NCI-H2227 treated with DMSO at 0.1 percent for 48 hours (cell line): Measurements from ENCODE around the gene RAVER1.
"Not testable (repeated sequence)": the region's sequence is repeated elsewhere in the genome, so short reads cannot be mapped to it uniquely, and the experiment has no call there.

Experiments used
- DNase-seq: peaks from one replicate; lab custom pipeline; 2025; lab: John Stamatoyannopoulos, UW

Gene RAVER1

DNA sequence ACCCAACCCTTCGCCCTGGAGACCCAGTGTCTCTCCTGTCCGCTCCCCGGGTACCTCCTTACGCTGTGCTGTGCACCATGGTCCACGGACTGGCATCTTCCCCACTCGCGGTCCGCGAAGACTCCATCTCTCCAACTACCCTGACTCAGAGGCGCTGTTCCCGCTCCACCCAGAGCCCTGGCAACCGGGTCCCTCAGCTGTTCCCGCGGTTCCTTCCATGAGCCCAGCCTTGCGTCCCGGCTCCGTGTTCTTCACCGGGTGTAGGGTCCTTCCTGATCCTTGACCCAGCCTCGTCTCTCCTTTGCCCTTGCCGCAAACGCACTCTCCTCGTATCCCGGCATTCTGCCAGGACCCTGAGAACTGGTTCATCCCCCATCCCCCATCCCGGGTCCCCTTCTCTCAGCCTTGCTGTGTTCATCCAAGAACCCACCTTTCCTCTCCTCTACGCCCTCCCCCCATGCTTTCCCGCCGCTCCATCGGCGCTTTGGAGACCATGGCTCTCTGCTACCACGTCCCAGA is 42.9 kb downstream of the RAVER1 start:
- no peak for DNase-seq

DNA sequence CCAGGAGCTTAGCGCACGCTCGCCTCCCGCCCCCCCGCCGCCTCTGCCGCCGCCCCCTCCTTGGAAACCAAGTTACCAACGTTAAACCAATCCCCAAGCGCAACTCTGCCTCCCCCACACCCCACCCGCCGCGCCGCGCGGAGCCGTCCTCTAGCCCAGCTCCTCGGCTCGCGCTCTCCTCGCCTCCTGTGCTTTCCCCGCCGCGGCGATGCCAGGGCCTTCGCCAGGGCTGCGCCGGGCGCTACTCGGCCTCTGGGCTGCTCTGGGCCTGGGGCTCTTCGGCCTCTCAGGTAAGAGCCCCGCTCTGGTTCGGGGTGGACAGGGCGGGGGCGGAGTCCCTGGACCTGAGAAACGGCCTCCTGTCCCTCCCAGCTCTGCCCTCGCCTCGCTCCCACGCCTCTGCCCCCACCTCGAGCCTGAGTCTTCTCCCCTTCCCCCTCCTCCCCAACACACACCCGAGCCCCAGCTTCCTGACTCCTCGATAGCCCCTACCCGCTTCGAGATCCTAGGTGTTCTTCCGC is 43.4 kb downstream of the RAVER1 start, which contains the start of gene ICAM5:
Gene ICAM5 (plus strand): TSS at position 117 of the 521 bp plus-strand sequence. CDS start 92 bp downstream, at position 209.
- no peak for DNase-seq

DNA sequence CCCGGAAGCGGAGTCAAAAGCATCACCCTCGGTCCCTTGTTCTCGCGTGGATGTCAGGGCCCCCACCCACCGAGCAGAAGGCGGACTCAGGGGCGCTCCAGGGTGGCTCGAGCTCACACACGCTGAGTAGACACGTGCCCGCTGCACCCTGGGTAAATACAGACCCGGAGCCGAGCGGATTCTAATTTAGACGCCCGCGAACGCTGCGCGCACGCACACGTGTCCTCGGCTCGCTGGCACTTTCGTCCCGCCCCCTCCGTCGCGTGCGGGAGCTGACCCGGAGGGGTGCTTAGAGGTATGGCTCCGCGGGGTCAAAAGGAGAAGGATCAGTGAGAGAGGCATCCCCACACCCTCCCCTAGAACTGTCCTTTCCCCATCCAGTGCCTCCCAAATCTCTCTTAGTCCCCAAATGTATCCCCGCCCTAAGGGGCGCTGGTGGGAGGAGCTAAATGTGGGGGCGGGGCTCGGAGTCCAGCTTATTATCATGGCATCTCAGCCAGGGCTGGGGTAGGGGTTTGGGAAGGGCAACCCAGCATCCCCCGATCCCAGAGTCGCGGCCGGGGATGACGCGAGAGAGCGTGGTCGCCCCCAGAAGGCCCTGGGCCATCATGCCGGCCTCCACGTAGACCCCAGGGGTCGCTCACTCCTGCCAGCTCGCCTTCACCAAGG is 44.0 kb downstream of the RAVER1 start:
- peak; percentile 70 for DNase-seq

DNA sequence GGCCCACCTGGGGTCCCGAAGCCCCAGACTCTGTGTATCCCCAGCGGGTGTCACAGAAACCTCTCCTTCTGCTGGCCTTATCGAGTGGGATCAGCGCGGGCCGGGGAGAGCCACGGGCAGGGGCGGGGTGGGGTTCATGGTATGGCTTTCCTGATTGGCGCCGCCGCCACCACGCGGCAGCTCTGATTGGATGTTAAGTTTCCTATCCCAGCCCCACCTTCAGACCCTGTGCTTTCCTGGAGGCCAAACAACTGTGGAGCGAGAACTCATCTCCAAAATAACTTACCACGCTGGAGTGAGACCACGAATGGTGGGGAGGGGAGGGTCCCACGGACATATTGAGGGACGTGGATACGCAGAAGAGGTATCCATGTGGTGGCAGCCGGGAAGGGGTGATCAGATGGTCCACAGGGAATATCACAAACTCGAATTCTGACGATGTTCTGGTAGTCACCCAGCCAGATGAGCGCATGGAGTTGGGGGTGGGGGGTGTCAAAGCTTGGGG is 44.6 kb downstream of the RAVER1 start:
- DNase-seq, result peak; percentile 7

DNA sequence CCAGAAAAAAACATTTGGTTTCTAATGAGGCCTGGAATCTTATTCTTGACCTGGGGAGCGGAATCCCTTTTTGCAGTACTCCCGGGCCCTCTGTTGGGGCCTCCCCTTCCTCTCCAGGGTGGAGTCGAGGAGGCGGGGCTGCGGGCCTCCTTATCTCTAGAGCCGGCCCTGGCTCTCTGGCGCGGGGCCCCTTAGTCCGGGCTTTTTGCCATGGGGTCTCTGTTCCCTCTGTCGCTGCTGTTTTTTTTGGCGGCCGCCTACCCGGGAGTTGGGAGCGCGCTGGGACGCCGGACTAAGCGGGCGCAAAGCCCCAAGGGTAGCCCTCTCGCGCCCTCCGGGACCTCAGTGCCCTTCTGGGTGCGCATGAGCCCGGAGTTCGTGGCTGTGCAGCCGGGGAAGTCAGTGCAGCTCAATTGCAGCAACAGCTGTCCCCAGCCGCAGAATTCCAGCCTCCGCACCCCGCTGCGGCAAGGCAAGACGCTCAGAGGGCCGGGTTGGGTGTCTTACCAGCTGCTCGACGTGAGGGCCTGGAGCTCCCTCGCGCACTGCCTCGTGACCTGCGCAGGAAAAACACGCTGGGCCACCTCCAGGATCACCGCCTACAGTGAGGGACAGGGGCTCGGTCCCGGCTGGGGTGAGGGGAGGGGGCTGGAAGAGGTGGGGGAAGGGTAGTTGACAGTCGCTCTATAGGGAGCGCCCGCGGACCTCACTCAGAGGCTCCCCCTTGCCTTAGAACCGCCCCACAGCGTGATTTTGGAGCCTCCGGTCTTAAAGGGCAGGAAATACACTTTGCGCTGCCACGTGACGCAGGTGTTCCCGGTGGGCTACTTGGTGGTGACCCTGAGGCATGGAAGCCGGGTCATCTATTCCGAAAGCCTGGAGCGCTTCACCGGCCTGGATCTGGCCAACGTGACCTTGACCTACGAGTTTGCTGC is 46.3 kb downstream of the RAVER1 start, which contains the start of gene ICAM4:
Gene ICAM4 (plus strand): TSS at position 153 of the 935 bp plus-strand sequence. CDS start 58 bp downstream, at position 211.
- DNase-seq, result no peak

DNA sequence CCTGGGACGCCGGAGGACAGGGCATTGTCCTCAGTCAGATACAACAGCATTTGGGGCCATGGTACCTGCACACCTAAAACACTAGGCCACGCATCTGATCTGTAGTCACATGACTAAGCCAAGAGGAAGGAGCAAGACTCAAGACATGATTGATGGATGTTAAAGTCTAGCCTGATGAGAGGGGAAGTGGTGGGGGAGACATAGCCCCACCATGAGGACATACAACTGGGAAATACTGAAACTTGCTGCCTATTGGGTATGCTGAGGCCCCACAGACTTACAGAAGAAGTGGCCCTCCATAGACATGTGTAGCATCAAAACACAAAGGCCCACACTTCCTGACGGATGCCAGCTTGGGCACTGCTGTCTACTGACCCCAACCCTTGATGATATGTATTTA is 47.9 kb downstream of the RAVER1 start:
- DNase-seq, result no peak

DNA sequence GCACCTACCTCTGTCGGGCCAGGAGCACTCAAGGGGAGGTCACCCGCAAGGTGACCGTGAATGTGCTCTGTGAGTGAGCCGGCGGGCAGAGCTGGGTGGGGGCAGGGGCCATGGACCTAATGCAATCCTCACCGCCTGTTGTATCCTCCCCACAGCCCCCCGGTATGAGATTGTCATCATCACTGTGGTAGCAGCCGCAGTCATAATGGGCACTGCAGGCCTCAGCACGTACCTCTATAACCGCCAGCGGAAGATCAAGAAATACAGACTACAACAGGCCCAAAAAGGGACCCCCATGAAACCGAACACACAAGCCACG is 48.4 kb downstream of the RAVER1 start:
- DNase-seq, result no peak

DNA sequence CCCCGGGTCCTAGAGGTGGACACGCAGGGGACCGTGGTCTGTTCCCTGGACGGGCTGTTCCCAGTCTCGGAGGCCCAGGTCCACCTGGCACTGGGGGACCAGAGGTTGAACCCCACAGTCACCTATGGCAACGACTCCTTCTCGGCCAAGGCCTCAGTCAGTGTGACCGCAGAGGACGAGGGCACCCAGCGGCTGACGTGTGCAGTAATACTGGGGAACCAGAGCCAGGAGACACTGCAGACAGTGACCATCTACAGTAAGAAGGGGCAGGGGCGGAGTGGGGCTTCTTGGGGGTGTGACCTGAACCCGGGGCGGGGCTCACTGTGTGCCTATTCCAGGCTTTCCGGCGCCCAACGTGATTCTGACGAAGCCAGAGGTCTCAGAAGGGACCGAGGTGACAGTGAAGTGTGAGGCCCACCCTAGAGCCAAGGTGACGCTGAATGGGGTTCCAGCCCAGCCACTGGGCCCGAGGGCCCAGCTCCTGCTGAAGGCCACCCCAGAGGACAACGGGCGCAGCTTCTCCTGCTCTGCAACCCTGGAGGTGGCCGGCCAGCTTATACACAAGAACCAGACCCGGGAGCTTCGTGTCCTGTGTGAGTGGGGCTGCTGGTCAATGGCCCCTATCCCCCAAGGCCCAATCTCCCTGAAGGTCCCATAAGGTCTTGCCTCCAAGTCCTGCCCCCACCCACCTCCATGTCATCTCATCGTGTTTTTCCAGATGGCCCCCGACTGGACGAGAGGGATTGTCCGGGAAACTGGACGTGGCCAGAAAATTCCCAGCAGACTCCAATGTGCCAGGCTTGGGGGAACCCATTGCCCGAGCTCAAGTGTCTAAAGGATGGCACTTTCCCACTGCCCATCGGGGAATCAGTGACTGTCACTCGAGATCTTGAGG is 49.0 kb downstream of the RAVER1 start:
- no peak for DNase-seq

DNA sequence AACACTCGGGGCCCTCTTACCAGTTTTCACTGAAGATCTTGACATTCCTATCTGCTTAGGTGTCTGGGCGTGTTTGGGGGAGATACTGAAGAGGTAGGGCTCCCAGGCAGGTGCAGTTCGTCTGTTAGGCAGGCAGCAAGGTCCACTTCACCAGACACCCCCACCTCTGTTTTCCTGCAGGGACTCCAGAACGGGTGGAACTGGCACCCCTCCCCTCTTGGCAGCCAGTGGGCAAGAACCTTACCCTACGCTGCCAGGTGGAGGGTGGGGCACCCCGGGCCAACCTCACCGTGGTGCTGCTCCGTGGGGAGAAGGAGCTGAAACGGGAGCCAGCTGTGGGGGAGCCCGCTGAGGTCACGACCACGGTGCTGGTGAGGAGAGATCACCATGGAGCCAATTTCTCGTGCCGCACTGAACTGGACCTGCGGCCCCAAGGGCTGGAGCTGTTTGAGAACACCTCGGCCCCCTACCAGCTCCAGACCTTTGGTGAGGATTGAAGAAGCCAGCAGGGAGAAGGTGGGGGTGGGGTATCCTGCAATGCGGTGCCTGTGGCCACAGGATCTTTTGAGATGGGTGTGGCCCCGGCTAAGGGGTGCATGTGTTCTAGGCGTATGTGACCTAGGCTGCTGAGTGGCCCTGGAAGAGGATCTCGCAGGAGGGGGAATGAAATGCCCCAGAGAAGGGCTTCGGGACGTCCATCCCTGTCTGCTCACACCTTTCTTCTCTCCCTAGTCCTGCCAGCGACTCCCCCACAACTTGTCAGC is 49.8 kb downstream of the RAVER1 start:
- no peak for DNase-seq

DNA sequence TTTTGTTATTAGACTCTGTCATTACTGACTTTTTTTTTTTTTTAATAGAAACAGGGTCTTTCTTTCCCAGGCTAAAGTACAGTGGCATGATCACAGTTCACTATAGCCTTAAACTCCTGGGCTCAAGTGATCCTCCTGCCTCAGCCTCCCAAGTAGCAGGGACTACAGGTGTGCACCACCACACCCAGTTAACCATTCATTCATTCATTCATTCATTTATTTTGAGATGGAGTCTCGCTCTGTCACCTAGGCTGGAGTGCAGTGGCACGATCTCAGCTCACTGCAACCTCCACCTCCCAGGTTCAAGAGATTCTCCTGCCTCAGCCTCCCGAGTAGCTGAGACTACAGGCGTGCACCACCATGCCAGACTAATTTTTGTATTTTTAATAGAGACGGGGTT is 51.3 kb downstream of the RAVER1 start:
- not testable (repeated sequence) for DNase-seq

DNA sequence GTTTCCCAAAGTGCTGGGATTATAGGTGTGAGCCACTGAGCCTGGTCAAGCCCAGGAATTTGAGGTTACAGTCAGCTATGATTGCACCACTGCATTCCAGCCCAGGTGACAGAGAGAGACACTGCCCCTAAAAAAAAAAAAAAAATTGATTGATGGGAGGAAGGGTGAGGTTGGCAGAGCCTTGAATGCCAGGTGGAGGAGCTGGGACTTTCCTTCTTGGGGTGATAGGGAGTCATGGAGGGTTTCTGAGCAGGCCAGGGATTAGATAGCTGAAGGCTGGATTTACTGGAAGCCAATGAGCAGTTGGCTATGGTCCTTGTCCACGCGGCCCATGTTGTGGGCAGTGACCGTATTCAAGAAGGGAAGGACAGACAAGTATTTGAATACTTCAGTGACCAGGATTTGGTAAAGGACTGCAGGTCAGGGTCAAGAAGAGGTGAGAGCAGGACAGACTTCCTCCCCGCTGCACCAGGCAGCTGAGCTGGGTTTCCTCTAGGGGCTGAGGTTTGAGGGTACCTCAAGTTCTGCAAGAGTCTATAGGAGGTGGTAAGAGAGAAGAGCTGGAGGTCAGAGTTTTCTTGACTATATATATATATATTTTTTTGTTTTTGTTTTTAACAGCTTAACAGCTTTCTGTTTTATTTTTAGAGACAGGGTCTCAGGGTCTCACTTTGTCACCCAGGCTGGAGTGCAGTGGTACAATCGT is 53.4 kb downstream of the RAVER1 start:
- DNase-seq, result no peak

DNA sequence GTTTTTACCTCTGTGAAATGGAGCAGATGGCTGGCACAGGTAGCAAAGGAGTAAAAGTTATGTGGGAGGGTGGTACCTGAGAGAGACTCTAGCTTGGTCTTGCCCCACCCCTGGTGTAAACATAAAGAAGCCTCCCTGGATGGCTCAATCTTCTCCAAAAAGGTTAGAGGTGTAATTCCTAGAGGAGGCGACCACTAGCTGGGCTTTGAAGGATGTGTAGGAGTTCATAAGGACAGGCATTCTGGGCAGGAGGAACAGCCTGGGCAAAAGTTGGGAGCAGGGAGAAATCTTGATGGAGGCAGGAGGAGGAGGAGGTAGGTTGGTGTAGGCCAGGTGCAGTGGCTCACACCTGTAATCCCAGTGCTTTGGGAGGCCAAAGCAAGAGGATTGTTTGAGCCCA is 54.4 kb downstream of the RAVER1 start:
- no peak for DNase-seq

DNA sequence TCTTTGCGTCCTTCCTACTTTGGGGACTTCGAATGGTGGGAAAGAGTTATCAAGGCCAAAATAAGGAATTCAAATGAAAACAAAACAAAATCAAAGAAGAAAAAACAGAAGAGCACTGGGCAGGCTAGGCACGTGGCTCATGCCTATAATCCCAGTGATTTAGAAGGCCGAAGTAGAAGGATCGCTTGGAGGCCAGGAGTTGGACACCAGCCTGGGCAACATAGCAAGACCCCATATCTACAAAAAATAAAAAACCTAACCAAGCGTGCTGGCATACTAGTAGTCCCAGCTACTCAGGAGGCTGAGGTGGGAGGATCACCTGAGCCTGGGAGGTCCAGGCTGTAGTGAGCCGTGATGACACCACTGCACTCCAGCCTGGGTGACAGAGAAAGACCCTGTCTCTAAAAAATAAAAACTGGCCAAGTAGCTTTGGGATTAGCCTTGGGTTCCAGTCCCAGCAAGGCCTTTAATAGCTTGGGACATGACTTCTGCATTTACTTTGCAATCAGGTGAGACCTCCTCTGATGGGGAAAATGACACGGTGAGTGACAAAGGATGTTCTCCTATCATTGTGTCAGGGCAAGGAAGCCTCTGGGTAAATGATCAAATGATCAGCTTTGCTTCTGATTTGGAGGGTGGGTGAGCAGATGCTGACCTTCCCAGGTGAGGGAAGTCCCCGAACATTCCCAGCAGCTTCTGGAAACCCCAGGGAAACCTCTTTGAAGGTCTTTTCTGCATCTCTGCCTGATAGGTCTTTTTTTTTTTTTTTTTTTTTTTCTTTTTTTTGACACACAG is 55.3 kb downstream of the RAVER1 start:
- DNase-seq, result no peak

DNA sequence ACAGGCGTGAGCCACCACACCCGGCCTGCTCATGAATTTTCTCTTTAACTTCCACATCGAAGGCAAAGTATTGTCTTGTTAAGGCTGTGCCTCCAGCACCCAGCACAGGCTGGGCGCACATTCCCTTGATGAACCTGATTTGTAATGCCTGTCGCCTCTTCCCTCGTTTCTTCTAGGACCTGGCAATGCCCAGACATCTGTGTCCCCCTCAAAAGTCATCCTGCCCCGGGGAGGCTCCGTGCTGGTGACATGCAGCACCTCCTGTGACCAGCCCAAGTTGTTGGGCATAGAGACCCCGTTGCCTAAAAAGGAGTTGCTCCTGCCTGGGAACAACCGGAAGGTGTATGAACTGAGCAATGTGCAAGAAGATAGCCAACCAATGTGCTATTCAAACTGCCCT is 58.7 kb downstream of the RAVER1 start:
- no peak for DNase-seq

DNA sequence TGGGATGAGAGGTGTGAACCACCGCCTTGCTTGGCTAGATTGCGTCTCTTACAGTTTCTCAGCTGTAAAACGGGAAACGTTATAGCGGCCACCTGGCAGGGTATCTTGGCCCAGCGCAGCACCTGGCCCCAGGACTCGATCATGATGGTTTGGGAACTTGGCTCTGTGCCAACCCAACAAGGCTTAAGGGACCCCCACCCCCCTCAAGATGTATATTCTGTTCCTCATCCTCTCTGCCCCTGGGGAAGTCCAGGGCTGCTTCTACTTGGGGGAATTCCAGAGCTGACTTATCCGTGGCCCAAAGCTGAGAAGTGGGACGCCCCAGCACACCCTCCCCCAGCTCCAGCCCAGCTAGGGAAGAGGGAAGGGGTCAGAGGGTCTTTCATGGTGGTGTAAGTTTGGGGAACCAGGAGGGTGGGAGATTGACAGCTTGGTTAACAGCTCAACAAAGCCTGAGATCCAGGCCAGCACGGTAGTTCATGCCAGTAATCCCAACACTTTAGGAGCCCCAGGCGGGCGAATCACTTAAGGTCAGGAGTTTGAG is 61.7 kb downstream of the RAVER1 start:
- no peak for DNase-seq

DNA sequence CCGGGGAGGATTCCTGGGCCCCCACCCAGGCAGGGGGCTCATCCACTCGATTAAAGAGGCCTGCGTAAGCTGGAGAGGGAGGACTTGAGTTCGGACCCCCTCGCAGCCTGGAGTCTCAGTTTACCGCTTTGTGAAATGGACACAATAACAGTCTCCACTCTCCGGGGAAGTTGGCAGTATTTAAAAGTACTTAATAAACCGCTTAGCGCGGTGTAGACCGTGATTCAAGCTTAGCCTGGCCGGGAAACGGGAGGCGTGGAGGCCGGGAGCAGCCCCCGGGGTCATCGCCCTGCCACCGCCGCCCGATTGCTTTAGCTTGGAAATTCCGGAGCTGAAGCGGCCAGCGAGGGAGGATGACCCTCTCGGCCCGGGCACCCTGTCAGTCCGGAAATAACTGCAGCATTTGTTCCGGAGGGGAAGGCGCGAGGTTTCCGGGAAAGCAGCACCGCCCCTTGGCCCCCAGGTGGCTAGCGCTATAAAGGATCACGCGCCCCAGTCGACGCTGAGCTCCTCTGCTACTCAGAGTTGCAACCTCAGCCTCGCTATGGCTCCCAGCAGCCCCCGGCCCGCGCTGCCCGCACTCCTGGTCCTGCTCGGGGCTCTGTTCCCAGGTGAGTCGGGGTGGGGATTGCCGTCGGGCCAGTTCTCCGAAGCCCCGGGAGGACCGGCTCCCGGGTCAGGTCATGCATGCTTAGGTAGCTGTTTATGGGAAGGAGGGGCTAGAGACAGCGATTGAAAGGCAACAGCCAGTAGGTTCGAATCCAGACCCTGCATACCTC is 62.5 kb downstream of the RAVER1 start, which contains the start of gene ICAM1:
Gene ICAM1 (plus strand): TSS at position 505 of the 779 bp plus-strand sequence. CDS start 40 bp downstream, at position 545.
- no peak for DNase-seq

DNA sequence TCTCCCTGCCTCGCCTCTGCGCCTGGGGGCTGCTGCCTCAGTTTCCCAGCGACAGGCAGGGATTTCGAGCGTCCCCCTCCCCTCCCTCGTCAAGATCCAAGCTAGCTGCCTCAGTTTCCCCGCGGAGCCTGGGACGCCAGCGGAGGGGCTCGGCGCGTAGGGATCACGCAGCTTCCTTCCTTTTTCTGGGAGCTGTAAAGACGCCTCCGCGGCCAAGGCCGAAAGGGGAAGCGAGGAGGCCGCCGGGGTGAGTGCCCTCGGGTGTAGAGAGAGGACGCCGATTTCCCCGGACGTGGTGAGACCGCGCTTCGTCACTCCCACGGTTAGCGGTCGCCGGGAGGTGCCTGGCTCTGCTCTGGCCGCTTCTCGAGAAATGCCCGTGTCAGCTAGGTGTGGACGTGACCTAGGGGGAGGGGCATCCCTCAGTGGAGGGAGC is 63.1 kb downstream of the RAVER1 start:
- no peak for DNase-seq
